Parathyroid adenoma (tissue), 2 donors: Measurements from ENCODE around the gene OTOGL.

ENCODE experiments used
- H2AFZ ChIP-seq: fragments of 300-600 bp; sonication (generic); one replicate; pipeline ENCODE4 v1.7.0; 2017; ENCODE audit warnings: antibody characterized with exemption, mild to moderate bottlenecking
- H3K27ac ChIP-seq: fragments of 300-600 bp; sonication (generic); one replicate; pipeline ENCODE4 v1.7.0; 2017
- H3K27me3 ChIP-seq: fragments of 300-600 bp; sonication (generic); one replicate; pipeline ENCODE4 v1.7.0; 2017; ENCODE audit warnings: low read length; ENCODE audit not compliant: control insufficient read depth, insufficient read depth
- H3K36me3 ChIP-seq: fragments of 300-600 bp; sonication (generic); one replicate; pipeline ENCODE4 v1.7.0; 2017; ENCODE audit warnings: low read length; ENCODE audit not compliant: control insufficient read depth, insufficient read depth
- H3K4me1 ChIP-seq: fragments of 300-600 bp; sonication (generic); one replicate; pipeline ENCODE4 v1.7.0; 2017; ENCODE audit warnings: control low read depth
- H3K4me2 ChIP-seq: fragments of 300-600 bp; sonication (generic); one replicate; pipeline ENCODE4 v1.7.0; 2017; ENCODE audit warnings: low read length
- H3K4me3 ChIP-seq: fragments of 300-600 bp; sonication (generic); one replicate; pipeline ENCODE4 v1.7.0; 2017; ENCODE audit warnings: low read depth, low read length
- H3K79me2 ChIP-seq: fragments of 300-600 bp; sonication (generic); one replicate; pipeline ENCODE4 v1.7.0; 2017; ENCODE audit warnings: control low read depth
- H3K9ac ChIP-seq: fragments of 300-600 bp; sonication (generic); one replicate; pipeline ENCODE4 v1.7.0; 2017; ENCODE audit warnings: mild to moderate bottlenecking
- H3K9me3 ChIP-seq: fragments of 300-600 bp; sonication (generic); one replicate; pipeline ENCODE4 v1.7.0; 2017; ENCODE audit warnings: low read length; ENCODE audit not compliant: control insufficient read depth
- CTCF ChIP-seq: fragments of 300-600 bp; sonication (generic); IDR thresholded peaks from one replicate; pipeline ENCODE4 v1.7.0; 2017; ENCODE audit warnings: antibody characterized with exemption, mild to moderate bottlenecking
- donor health status: primary hyperparathyroidism.

Gene OTOGL

GRCh38 chr12:80373666-80374065, 274.3 kb downstream of the OTOGL start:
- Histone ChIP-seq H2AFZ (no peak overlapping the region), H3K27me3 (no peaks in the 10 kb centered on the region), H3K4me3 (no peak overlapping the region), H3K36me3 (no peaks in the 10 kb centered on the region), H3K79me2 (no peaks in the 10 kb centered on the region), H3K4me1 (no peaks in the 10 kb centered on the region), H3K4me2 (no peak overlapping the region), H3K9me3 (no peaks in the 10 kb centered on the region), H3K9ac (no peak overlapping the region), H3K27ac (no peak overlapping the region)
- no peak for TF ChIP-seq CTCF

- no peaks in the 10 kb centered on the region for H3K9me3 ChIP-seq
- H3K4me3 ChIP-seq: no peak overlapping the region
- H3K4me2 ChIP-seq: no peak overlapping the region
- H3K4me1 ChIP-seq: no peaks in the 10 kb centered on the region
- no peak overlapping the region for H3K9ac ChIP-seq
- TF ChIP-seq CTCF: no peak
- no peaks in the 10 kb centered on the region for H3K27me3 ChIP-seq
- H3K27ac ChIP-seq: no peak overlapping the region
- H3K36me3 ChIP-seq: no peaks in the 10 kb centered on the region
- no peaks in the 10 kb centered on the region for H3K79me2 ChIP-seq
- no peak overlapping the region for H2AFZ ChIP-seq
Measured at GRCh38 chr12:80374615-80375014, 275.3 kb downstream of the OTOGL start.

- H3K4me1 ChIP-seq: no peaks in the 10 kb centered on the region
- H3K9me3 ChIP-seq: no peaks in the 10 kb centered on the region
- no peak overlapping the region for H3K9ac ChIP-seq
- H3K27me3 ChIP-seq: no peaks in the 10 kb centered on the region
- no peak for TF ChIP-seq CTCF
- H3K36me3 ChIP-seq: no peaks in the 10 kb centered on the region
- H3K79me2 ChIP-seq: no peaks in the 10 kb centered on the region
- H2AFZ ChIP-seq: no peak overlapping the region
- no peak overlapping the region for H3K4me3 ChIP-seq
- no peak overlapping the region for H3K4me2 ChIP-seq
- H3K27ac ChIP-seq: no peak overlapping the region
Measured at GRCh38 chr12:80377140-80377794, 277.9 kb downstream of the OTOGL start.

GRCh38 chr12:80381121-80381520, 281.8 kb downstream of the OTOGL start:
- H3K27me3 ChIP-seq: no peaks in the 10 kb centered on the region
- no peak overlapping the region for H2AFZ ChIP-seq
- H3K27ac ChIP-seq: no peak overlapping the region
- H3K36me3 ChIP-seq: no peaks in the 10 kb centered on the region
- no peak overlapping the region for H3K9ac ChIP-seq
- no peak for TF ChIP-seq CTCF
- H3K79me2 ChIP-seq: no peaks in the 10 kb centered on the region
- no peak overlapping the region for H3K4me3 ChIP-seq
- no peak overlapping the region for H3K4me2 ChIP-seq
- no peaks in the 10 kb centered on the region for H3K4me1 ChIP-seq
- no peaks in the 10 kb centered on the region for H3K9me3 ChIP-seq

GRCh38 chr12:80382254-80382653, 282.9 kb downstream of the OTOGL start:
- no peak overlapping the region for H3K4me3 ChIP-seq
- H3K4me1 ChIP-seq: no peaks in the 10 kb centered on the region
- no peaks in the 10 kb centered on the region for H3K36me3 ChIP-seq
- TF ChIP-seq CTCF: no peak
- H3K27me3 ChIP-seq: no peaks in the 10 kb centered on the region
- H3K9ac ChIP-seq: no peak overlapping the region
- no peaks in the 10 kb centered on the region for H3K79me2 ChIP-seq
- no peak overlapping the region for H3K4me2 ChIP-seq
- H2AFZ ChIP-seq: no peak overlapping the region
- H3K27ac ChIP-seq: no peak overlapping the region
- no peaks in the 10 kb centered on the region for H3K9me3 ChIP-seq
